KMS-11 (cell line): ENCODE measurements around the gene PTPN1.

Source experiments
- H2AFZ ChIP-seq: fragments of 200-600 bp; sonication (generic); 2 replicates; pipeline ENCODE4 v1.6.1; 2016; ENCODE audit warnings: antibody characterized with exemption, mixed run types, low read depth
- H3K27ac ChIP-seq: fragments of 200-600 bp; sonication (generic); 2 replicates; pipeline ENCODE4 v1.6.1; 2016; ENCODE audit warnings: mild to moderate bottlenecking, mixed run types
- H3K27me3 ChIP-seq: fragments of 200-600 bp; sonication (generic); 2 replicates; pipeline ENCODE4 v1.6.1; 2017; ENCODE audit warnings: mild to moderate bottlenecking, low read depth, mixed run types, moderate library complexity; ENCODE audit not compliant: insufficient read depth
- H3K36me3 ChIP-seq: fragments of 200-600 bp; sonication (generic); 2 replicates; pipeline ENCODE4 v1.6.1; 2017; ENCODE audit warnings: mild to moderate bottlenecking, mixed run types; ENCODE audit not compliant: insufficient read depth
- H3K4me1 ChIP-seq: fragments of 200-600 bp; sonication (generic); 2 replicates; pipeline ENCODE4 v1.6.1; 2016; ENCODE audit warnings: mild to moderate bottlenecking, low read depth, mixed run types; ENCODE audit not compliant: poor library complexity, severe bottlenecking
- H3K4me2 ChIP-seq: fragments of 200-600 bp; sonication (generic); 2 replicates; pipeline ENCODE4 v1.7.0; 2016; ENCODE audit warnings: mild to moderate bottlenecking, mixed run types
- H3K4me3 ChIP-seq: fragments of 200-600 bp; sonication (generic); IDR thresholded peaks from 2 replicates; pipeline ENCODE4 v1.6.1; 2017; ENCODE audit warnings: low read depth, low read length, mixed read lengths; ENCODE audit not compliant: insufficient read depth
- H3K79me2 ChIP-seq: fragments of 200-600 bp; sonication (generic); 2 replicates; pipeline ENCODE4 v1.6.1; 2016; ENCODE audit warnings: low read depth, mixed run types; ENCODE audit not compliant: insufficient read depth
- H3K9ac ChIP-seq: fragments of 200-600 bp; sonication (generic); 2 replicates; pipeline ENCODE4 v1.6.1; 2016; ENCODE audit warnings: mild to moderate bottlenecking, mixed run types
- H4K20me1 ChIP-seq: fragments of 200-600 bp; sonication (generic); 2 replicates; pipeline ENCODE4 v1.6.1; 2016; ENCODE audit warnings: mild to moderate bottlenecking, mixed run types; ENCODE audit not compliant: insufficient read depth
- TF ChIP-seq, protein P1 (sequence below): fragments of 200-600 bp; sonication (generic); conservative IDR thresholded peaks from 2 replicates; pipeline ENCODE4 v1.6.1; 2017; ENCODE audit warnings: low read depth, mild to moderate bottlenecking, antibody characterized with exemption, low read length, moderate library complexity, mixed read lengths

Gene PTPN1

DNA sequence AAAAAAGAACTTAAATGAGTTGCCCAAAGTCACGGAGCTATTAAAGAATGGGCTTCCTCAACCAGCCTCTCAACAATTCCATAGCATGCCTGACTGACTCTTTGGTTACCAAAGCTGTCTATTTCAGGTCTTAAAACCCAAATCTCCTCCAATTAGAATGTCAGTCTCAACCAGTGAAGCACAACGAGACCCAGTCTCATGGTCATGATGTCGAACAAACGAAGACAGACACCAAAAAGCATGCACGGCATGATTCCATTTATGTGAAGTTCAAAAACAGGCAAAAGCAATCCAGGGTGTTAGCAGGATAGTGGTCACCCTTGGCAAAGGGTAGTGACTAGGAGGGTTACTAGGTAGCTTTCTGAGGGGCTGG is 16.3 kb upstream of the PTPN1 start:
- Histone ChIP-seq H3K79me2 (no peaks in the 10 kb centered on the region), H3K27ac (no peak overlapping the region), H3K4me3 (no peak overlapping the region), H3K36me3 (no peaks in the 10 kb centered on the region), H2AFZ (no peak overlapping the region), H3K4me1 (no peaks in the 10 kb centered on the region), H3K4me2 (no peak overlapping the region), H3K9ac (no peak overlapping the region), H3K27me3 (no peaks in the 10 kb centered on the region), H4K20me1 (no peaks in the 10 kb centered on the region)
- TF ChIP-seq, protein P1, sequence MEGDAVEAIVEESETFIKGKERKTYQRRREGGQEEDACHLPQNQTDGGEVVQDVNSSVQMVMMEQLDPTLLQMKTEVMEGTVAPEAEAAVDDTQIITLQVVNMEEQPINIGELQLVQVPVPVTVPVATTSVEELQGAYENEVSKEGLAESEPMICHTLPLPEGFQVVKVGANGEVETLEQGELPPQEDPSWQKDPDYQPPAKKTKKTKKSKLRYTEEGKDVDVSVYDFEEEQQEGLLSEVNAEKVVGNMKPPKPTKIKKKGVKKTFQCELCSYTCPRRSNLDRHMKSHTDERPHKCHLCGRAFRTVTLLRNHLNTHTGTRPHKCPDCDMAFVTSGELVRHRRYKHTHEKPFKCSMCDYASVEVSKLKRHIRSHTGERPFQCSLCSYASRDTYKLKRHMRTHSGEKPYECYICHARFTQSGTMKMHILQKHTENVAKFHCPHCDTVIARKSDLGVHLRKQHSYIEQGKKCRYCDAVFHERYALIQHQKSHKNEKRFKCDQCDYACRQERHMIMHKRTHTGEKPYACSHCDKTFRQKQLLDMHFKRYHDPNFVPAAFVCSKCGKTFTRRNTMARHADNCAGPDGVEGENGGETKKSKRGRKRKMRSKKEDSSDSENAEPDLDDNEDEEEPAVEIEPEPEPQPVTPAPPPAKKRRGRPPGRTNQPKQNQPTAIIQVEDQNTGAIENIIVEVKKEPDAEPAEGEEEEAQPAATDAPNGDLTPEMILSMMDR: no peak

DNA sequence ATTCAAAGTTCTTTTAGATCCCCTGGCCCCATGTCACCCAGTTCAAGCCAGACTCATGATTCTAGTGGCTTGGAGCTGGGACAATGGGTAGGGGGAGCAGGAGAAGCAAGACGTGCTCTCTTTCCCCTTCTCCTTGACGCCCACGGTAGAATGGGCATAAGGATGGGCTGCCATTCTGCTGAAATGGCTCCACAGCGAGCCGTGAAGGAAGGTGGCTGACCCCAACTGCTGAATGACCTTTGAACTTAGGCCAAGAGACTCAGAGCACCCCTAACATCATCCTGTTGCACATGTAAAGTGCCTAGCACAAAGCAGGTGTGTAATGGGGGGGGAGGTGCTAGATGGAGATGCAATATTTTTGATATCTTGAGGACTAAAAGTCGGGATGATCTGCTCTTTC is 15.8 kb upstream of the PTPN1 start:
- no peak overlapping the region for H3K27ac ChIP-seq
- H3K4me1 ChIP-seq: no peaks in the 10 kb centered on the region

DNA sequence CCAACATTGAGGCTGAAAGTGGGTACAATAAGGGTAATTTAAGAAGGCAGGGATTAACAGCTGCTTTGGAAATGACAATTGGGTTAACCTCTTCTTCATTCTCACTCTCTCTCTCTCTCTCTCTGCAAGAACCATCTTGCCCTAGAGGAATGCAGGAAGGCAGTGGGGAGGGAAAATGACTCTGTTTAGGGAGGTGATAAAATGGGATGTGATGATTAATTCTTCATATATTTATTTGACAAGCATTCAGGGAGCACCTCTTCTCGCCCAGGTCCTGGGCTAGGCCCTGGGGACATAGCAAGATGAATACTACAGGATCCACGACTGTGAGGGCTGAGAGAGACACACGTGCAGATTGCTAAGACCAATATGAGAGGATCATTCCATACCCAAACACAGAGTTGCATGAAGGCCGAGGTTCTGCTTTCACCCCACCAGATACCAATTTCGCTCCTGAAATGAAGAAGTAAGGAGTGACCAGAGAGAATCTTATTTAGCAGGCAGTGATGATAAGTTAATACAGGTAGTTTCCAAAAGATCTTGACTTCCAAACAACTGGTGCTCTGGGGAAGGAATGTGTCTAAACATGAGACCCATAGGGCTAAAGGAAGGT is 13.3 kb upstream of the PTPN1 start:
- Histone ChIP-seq H3K27me3 (no peaks in the 10 kb centered on the region), H3K4me1 (no peaks in the 10 kb centered on the region), H3K4me3 (no peak overlapping the region), H4K20me1 (no peaks in the 10 kb centered on the region), H3K79me2 (no peaks in the 10 kb centered on the region), H3K9ac (no peak overlapping the region), H2AFZ (no peak overlapping the region), H3K27ac (no peak overlapping the region), H3K4me2 (no peak overlapping the region), H3K36me3 (no peaks in the 10 kb centered on the region)
- TF ChIP-seq, protein P1: no peak

More for the DNA sequence above, 15.8 kb upstream of the PTPN1 start:
- Histone ChIP-seq H3K4me2 (no peak overlapping the region), H4K20me1 (no peaks in the 10 kb centered on the region), H2AFZ (no peak overlapping the region), H3K9ac (no peak overlapping the region), H3K4me3 (no peak overlapping the region), H3K36me3 (no peaks in the 10 kb centered on the region), H3K79me2 (no peaks in the 10 kb centered on the region), H3K27me3 (no peaks in the 10 kb centered on the region)
- TF ChIP-seq, protein P1: no peak

DNA sequence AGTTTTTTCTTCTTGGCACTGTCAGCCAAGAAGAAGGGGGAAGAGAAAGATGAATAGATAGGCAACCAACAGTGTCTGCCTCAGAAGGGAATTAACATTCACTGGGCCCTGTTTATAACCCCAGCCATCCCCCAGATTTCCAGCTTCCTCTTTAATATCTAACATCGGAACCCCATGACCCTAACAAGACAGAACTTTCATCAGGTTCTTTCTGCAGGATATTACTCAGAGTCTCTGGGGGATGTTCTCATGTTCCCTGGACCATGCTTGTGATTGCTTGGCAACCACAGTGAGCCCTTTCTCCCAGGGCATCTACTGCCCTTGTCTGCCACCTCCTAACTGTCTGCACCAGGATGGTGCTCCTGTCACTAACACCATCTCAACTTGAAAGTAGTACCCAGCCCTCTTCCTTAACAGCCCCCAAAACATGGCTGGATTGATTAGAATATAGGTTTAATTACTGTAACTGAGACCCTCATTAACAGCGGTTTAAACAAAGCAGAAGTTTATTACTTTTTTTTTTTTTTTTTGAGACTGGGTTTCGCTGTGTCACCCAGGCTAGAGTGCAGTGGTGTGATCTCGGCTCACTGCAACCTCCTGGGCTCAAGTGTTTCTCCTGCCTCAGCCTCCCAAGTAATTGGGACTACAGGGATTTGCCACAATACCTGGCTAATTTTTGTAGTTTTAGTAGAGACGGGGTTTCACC is 12.0 kb upstream of the PTPN1 start:
- Histone ChIP-seq H3K36me3 (no peaks in the 10 kb centered on the region), H3K4me1 (no peaks in the 10 kb centered on the region), H2AFZ (no peak overlapping the region), H3K27me3 (no peaks in the 10 kb centered on the region), H3K27ac (no peak overlapping the region), H3K9ac (no peak overlapping the region), H3K4me3 (no peak overlapping the region), H4K20me1 (no peaks in the 10 kb centered on the region), H3K79me2 (no peaks in the 10 kb centered on the region), H3K4me2 (no peak overlapping the region)
- TF ChIP-seq, protein P1: no peak
